Lung (tissue), 12 donors: ENCODE results near the gene MBNL1. TPM values are rescaled to one million over a fixed set of nuclear protein-coding genes. Genes with fewer than 3 reads are reported as not detected.

Experiments
- ATAC-seq: fragments of 200-7000 bp; cut with Tn5 transposase; one replicate; pipeline ENCODE4 v1.9.1; 2020; ENCODE audit warnings: moderate number of reproducible peaks; ENCODE audit not compliant: insufficient read depth, low FRiP score
- DNase-seq, 3 donors: peaks; one replicate each; pipeline ENCODE4 v3.0.0-alpha.2; 2013 to 2017
- H3K27ac ChIP-seq, 2 donors: one replicate each; pipeline ENCODE4 v1.5.1; 2013; ENCODE audit warnings: mild to moderate bottlenecking in 2 of 2, moderate library complexity in 2 of 2, control low read depth in 1 of 2, inconsistent platforms in 1 of 2, low read depth in 1 of 2, low read length in 1 of 2
- H3K27me3 ChIP-seq, 3 donors: one replicate each; pipeline ENCODE4 v1.5.1; 2013; ENCODE audit warnings: low read length in 2 of 3; ENCODE audit not compliant: control insufficient read depth in 3 of 3, insufficient read depth in 3 of 3
- H3K36me3 ChIP-seq, 4 donors: one replicate each; pipeline ENCODE4 v1.5.1; 2013; ENCODE audit warnings: low read length in 4 of 4, mild to moderate bottlenecking in 1 of 4, moderate library complexity in 1 of 4; ENCODE audit not compliant: control insufficient read depth in 4 of 4, insufficient read depth in 4 of 4
- H3K4me1 ChIP-seq, 5 donors: one replicate each; pipeline ENCODE4 v1.5.1; 2013; ENCODE audit warnings: low read length in 5 of 5, mild to moderate bottlenecking in 2 of 5, moderate library complexity in 1 of 5; ENCODE audit not compliant: control insufficient read depth in 5 of 5, insufficient read depth in 5 of 5
- H3K4me3 ChIP-seq: one replicate; pipeline ENCODE4 v1.5.1; 2013; ENCODE audit warnings: mild to moderate bottlenecking, control low read depth, moderate library complexity
- H3K9ac ChIP-seq, 2 donors: one replicate each; pipeline ENCODE4 v1.5.1; 2013; ENCODE audit warnings: low read length in 2 of 2, control low read depth in 1 of 2; ENCODE audit not compliant: insufficient read depth in 1 of 2
- H3K9me3 ChIP-seq, 4 donors: one replicate each; pipeline ENCODE4 v1.5.1; 2013; ENCODE audit warnings: low read length in 3 of 4, mild to moderate bottlenecking in 1 of 4, moderate library complexity in 1 of 4; ENCODE audit not compliant: control insufficient read depth in 4 of 4, insufficient read depth in 3 of 4
- WGBS, 2 donors: extraction: QIAGEN DNeasy Blood & Tissue Kit; methylation state at CpG; one replicate each; pipeline ENCODE4 v1.1.7; 2013; 5-methylcytosine and 5-hydroxymethylcytosine counted together
- polyA plus RNA-seq, 2 donors: library from polyadenylated mRNA; stranded (reverse); fragments of 200-250 nt; gene quantifications; one replicate each; pipeline ENCODE4 v1.2.1, GENCODE V29; 2013
- total RNA-seq, 2 donors: library from RNA; depleted of rRNA in 1 of 2; stranded (reverse); fragments of >200 nt in 1 of 2; gene quantifications; one replicate each; pipeline ENCODE4 v1.2.1, GENCODE V29; 2014 to 2021
- TF ChIP-seq, protein P1 (sequence below): IDR thresholded peaks from 2 replicates; pipeline ENCODE4 v1.5.1; 2012; ENCODE audit warnings: mild to moderate bottlenecking; ENCODE audit errors: control extremely low read depth, extremely low read depth
- donor health status: control.
- donor health status: control.
- donor health status: Bipolar disorder and iron deficiency.
- donor health status: healthy.
- donor health status: DM: yes; HTN: yes; CAD: no.

MBNL1 gene
- total and polyA plus RNA-seq, 4 donors: 55.3 to 266 (median 165) TPM

DNA sequence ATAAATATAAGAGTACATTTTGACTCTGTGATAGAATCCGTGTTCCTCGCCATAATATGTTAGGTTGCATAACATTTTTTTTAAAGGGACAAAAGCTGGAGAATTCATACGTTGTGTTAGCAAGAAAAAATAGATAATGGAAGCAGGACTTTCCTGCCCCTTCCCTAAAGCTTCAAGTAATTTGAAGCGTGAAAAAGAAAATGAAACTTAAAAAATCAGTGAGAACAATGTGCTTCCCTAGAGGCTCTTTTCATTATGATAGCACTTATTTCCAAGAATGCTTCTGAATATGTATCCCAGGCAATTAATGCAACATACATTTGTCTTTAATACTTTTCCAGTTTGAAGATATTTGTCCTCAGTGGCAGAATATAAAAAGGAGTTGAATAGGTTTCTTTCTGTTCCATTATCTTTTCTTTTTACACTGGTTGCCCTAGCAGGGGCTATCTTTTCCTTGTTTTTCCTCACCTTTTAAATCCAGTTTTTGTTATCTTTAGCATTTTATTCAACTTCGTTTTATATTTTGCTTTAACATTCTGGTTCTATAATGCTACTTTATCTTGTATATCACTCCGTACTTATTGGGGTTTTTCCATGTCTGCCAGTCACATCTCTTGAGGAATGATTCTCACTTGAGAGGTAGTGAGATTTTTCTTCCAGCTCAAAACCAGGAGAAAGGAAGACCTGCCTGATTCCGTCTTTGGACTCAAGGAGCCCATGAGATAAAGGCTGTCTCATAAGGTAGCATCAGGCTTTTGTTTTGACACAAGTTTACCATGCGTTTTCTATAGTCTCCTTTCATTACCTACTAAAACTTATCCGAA, 113.8 kb downstream of the MBNL1 start:
- peaks cover 0 to 28% (median 8%) of the 10 kb centered on the region in 5 donors for H3K4me1 ChIP-seq
- H3K27ac ChIP-seq: peak overlapping the region in 1 of 2 donors; percentile 77
- 31 to 49% methylated on average over 9 of the region's 9 CpGs for WGBS, 2 donors
- no peaks in the 10 kb centered on the region for H3K27me3 ChIP-seq
- H3K36me3 ChIP-seq: peaks cover 0 to 3% (median under 1%) of the 10 kb centered on the region in 4 donors
- no peaks in the 10 kb centered on the region for H3K9me3 ChIP-seq
- H3K4me3 ChIP-seq: no peak overlapping the region
- ATAC-seq (no peak), DNase-seq (no peak)
- H3K9ac ChIP-seq: peak overlapping the region in 1 of 2 donors; percentile 8
- TF ChIP-seq, protein P1, sequence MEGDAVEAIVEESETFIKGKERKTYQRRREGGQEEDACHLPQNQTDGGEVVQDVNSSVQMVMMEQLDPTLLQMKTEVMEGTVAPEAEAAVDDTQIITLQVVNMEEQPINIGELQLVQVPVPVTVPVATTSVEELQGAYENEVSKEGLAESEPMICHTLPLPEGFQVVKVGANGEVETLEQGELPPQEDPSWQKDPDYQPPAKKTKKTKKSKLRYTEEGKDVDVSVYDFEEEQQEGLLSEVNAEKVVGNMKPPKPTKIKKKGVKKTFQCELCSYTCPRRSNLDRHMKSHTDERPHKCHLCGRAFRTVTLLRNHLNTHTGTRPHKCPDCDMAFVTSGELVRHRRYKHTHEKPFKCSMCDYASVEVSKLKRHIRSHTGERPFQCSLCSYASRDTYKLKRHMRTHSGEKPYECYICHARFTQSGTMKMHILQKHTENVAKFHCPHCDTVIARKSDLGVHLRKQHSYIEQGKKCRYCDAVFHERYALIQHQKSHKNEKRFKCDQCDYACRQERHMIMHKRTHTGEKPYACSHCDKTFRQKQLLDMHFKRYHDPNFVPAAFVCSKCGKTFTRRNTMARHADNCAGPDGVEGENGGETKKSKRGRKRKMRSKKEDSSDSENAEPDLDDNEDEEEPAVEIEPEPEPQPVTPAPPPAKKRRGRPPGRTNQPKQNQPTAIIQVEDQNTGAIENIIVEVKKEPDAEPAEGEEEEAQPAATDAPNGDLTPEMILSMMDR: no peak

DNA sequence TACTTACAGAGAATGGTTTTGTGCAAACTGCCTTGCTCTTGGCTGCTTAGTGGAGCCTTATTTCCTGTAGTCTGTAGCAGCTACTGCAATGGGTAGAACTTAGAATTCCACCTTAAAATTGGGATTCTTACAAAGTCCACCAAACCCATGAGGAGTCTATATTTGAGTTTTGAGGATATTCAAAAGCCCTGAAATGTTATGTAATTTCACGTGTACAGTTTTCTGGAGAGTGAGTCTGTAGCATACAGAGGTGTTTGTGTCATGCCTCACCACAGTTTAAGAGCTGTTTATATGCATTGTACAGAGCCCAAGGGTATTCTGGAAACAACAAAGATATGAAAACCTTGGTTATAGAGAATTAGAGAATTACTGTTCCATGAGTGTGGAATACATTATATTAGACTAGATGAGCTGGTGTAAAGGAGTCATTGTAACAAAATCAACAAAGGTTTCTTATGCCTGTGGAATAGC, 114.4 kb downstream of the MBNL1 start:
- Histone ChIP-seq H3K4me1 (peaks cover 0 to 28% (median 8%) of the 10 kb centered on the region in 5 donors), H3K9me3 (no peaks in the 10 kb centered on the region), H3K27ac (peak overlapping the region in 1 of 2 donors; percentile 77), H3K27me3 (no peaks in the 10 kb centered on the region), H3K9ac (no peak overlapping the region), H3K4me3 (no peak overlapping the region), H3K36me3 (peaks cover 0 to 3% (median under 1%) of the 10 kb centered on the region in 4 donors)
- TF ChIP-seq, protein P1: no peak
- no peak for DNase-seq
- no peak for ATAC-seq
- WGBS, 2 donors: 33 to 37% methylated on average over 1 of the region's 1 CpG

DNA sequence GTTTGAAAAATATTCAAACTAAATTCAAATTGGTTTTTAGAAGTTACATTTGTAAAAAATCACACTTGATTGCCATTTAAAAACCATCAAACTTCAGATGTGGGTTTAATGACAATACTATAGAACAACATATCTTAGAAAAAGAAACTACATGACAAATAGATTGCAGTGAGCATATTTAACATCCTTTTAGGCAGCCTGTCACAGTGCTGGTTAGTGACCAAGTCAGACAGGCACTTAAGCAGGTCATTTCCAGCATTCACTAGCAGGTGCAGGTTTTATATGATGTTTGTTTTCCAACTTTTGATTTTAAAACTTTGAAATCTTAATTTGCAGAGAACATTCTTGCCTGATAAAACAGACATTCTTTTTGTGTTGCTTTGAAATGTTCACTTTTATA, 115.7 kb downstream of the MBNL1 start:
- no peaks in the 10 kb centered on the region for H3K9me3 ChIP-seq
- TF ChIP-seq, protein P1: no peak
- ATAC-seq: no peak
- H3K27ac ChIP-seq: peak overlapping the region in 1 of 2 donors; percentile 33
- H3K36me3 ChIP-seq: peaks cover 0 to 2% (median 0%) of the 10 kb centered on the region in 4 donors
- no peak overlapping the region for H3K9ac ChIP-seq
- no peak for DNase-seq
- H3K4me3 ChIP-seq: no peak overlapping the region
- no peaks in the 10 kb centered on the region for H3K27me3 ChIP-seq
- H3K4me1 ChIP-seq: peaks cover 2 to 28% (median 8%) of the 10 kb centered on the region in 5 donors
